Activated gamma-delta T cell treated with anti-CD3 and anti-CD28 coated beads, Interleukin-2, amount 50 U/mL, for 16 hours (primary cell): ENCODE results near the gene RGS1.
A peak's percentile ranks its signal among the peaks of the same experiment; 100 is the strongest.

Source experiments
- DNase-seq: peaks from one replicate; pipeline ENCODE4 v3.0.0-alpha.2; 2020; ENCODE audit warnings: low read depth

RGS1 gene

DNA sequence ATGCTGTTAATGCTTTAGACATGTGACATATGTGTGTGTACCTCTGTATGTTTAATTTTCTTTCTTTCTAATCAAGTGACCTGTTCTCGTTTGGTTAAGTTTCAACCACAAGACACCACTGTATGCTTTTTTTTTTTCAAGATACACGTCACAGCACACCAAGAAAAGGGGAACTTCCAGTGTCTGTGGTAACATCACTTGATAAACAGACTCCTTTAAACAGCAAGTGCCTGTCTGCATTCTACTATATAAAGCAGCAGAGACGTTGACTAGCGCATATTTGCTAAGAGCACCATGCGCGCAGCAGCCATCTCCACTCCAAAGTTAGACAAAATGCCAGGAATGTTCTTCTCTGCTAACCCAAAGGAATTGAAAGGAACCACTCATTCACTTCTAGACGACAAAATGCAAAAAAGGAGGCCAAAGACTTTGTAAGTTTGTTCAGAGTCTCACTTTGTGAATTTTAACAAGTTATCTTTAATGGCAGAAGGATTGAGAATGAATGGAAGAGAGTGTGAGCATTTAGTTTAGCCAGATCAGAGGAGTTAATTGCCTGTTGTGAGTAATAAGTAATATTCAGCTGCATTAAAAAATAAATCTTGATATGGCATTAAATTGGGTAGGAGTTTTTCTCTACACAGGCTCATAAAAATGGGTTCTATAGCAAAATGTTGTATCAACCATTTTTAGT, at the start of gene RGS1:
Gene RGS1 (plus strand): TSS at position 275 of the 691 bp plus-strand sequence. CDS start 20 bp downstream, at position 295.
- DNase-seq: peak; percentile 31

DNA sequence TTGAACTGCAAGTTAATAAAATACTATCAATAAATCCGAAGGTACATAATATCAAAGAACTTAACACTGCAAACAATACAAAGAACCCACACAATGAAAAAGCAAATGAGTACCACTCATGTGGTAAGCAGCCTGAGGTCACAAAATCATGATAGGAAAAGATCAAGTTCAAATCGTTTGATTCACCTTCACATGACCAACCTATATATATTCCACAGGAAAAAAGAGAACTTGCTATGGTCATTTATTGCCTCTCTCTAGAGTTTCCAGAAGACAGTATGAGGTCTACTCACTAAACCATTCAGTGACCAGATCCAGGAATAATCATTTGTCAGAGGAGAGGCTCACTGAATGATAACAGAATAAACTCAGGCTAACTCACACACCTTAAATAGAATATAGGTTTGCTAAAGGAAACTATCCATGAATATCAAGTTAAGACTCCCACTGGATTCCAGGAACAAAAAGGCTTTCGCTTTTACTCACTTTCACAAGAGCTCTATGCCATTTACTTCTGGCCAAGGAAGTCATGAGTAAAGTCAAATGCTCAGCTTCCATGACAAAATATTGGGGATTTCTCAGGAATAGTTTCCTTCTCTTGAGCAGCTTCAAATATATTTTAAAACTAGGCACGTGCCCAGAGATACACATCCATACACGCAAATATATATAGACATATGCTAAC, 48.3 kb upstream of the RGS1 start:
- DNase-seq: no peak

- no peak for DNase-seq
Measured at GRCh38 chr1:192527950-192528349, 47.6 kb upstream of the RGS1 start.

GRCh38 chr1:192529031-192529755, 46.4 kb upstream of the RGS1 start:
- DNase-seq: no peak

GRCh38 chr1:192529811-192530210, 45.8 kb upstream of the RGS1 start:
- no peak for DNase-seq

DNA sequence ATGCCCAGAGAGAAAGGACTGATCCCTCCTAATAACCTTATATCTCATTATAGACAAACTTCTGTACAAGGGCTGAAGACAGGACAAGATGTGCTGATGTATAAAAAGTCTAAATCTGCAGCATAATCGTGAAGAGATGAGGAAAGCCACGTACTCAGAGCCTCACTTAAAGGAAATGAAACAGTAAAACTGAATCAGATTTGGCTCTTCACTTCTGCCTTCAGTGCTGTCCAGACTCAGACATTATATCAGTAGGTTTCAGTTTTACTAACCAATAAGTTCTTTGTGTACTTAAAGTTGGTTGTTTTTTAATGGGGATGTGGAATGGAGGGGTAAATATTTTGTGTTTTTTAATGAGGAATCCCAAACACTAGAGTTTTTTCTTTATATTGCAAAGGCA, 45.3 kb upstream of the RGS1 start:
- DNase-seq: no peak

DNA sequence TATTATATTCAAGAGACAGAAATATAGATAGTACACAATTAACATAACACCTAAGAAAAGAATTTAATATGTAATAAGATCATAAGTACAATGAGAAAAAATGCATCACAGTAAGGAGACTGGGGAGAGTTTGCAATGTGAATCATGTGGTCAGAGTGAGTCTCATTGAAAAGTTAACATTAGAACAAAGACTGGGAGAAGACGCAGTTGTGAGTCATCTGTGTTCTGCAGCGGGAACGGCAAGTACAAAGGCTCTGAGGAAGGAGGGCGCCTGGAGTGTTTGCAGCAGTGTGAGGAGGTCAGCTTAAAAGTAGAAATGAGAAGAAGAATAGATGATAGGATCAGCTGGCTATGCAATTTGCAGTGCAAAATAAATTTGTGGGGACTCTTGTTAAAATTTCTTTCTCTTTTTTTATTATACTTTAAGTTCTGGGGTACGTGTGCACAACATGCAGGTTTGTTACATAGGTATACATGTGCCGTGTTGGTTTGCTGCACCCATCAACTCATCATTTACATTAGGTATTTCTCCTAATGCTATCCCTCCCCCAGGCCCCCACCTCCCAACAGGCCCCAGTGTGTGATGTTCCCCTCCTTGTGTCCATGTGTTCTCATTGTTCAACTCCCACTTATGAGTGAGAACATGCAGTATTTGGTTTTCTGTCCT, 44.4 kb upstream of the RGS1 start:
- DNase-seq: peak; percentile 15

DNA sequence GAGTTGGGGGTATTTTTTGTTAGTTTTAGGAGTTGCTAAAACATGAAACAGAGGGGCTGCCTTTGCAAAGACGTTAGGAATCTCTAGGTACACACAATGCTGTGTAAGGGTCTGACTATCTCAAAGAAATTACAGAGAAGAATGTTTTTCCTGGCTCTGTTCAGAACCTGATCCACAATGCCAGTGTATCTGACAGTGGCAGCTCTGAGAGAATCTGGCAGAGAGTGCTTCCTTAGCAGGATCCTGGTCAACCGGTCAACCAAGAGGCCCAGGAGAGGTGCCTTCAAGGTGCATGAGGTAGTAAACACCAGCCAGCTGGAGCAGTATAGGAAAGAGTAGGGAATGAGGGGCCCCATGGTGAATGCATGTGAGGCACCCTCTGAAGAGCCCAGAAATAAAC, 40.9 kb upstream of the RGS1 start:
- DNase-seq: no peak

- DNase-seq: no peak
Measured at GRCh38 chr1:192535916-192536664, 39.5 kb upstream of the RGS1 start.

- no peak for DNase-seq
Measured at GRCh38 chr1:192538407-192539296, 36.9 kb upstream of the RGS1 start.

GRCh38 chr1:192539297-192540092, 36.1 kb upstream of the RGS1 start:
- no peak for DNase-seq

DNA sequence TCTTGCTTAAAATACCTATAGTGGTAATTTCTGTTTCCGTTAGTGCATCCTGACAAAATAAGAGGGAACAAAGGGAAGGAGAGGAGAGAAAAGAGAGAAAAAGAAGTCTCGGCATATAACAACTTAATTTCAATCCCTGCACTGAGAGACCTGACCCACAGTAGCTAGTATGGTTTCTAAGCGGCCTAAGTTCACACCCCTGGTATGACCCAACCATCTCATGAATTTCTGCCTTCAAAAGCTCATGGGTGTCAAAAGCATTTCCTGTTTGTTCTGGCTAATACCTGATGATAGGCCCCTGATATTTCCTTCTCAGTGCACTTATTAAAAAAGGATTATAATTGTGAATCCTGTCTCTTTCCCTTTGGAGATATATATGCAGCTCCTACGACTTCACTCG, 32.1 kb upstream of the RGS1 start:
- DNase-seq: no peak

DNA sequence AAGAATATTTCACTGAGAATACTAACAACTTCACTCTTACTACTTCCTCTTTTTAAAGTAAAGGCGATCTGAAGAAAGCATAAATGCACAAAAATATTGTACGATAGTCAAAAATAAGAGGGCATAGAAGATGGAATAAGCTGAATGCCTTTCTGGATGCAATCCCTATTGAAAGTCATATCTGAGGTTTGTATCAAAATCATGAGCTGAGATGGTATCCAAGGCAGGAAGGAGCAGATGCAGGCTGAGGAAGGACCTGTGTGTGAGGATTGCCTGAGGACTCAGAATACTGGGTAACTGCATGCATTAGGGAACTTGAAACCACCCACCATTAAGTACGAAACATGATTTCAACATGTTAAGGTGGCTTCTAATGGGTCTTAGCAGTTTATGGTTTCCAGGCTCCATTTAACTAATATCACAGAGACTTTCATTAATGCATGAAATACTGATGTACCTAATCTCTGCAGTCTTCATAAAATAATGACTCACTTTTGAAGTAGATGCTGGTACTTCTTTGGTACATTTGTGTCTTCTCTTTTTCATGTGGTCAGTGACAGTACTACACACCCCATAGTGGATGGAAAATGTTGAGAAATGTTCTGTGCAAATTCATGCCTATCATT, 29.6 kb upstream of the RGS1 start:
- no peak for DNase-seq

- DNase-seq: no peak
Measured at GRCh38 chr1:192546596-192547190, 28.9 kb upstream of the RGS1 start.

- no peak for DNase-seq
Measured at GRCh38 chr1:192547501-192547900, 28.1 kb upstream of the RGS1 start.

GRCh38 chr1:192549937-192550336, 25.6 kb upstream of the RGS1 start:
- DNase-seq: no peak

DNA sequence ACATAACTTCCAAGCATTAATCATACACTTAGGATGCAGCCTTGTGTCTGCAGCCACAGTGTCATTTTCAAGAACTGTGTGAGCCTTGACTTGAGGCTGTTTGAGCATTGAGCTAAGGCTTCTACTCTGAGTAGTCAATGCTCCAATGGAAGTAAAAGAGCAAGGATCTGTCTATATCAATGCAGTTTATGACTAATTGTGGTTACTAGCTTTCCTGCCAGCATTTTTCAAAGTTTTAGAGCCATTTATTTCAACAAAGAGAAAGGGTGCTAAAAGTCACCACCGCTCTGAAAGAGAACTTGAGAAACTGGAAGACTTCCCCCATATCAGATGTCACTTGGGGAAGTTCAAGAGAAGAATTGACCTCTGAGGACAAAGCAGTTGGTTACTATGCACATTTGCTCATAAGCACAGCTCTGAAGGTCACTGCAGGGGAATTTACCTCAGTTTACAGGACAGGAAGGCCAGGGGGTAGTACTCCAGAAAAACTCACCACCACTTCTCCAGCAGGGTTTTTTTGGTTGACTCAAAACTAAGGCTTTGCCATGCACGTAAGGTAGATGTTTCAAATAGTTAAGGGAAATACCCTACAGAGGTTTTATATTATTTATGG, 24.5 kb upstream of the RGS1 start:
- no peak for DNase-seq

DNA sequence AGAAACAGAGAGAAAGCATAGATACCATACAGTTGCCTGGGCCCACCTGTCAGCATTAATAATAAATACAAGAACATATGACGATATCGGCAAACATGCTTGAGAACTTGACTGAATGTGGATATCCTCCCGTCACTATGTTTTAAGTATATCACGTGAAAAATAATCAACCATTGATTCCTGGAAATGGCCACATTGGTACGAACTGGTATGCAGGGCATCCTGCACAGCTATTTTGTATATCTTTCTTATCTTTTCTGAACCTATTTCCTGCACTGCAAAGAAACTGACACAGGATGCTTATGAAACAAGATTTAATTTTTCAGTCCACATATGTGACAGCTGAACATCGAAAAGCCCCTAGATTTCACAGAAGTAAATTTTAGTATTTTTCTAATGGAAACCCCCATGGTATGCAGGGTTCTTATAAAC, 22.8 kb upstream of the RGS1 start:
- no peak for DNase-seq

- DNase-seq: no peak
Measured at GRCh38 chr1:192553741-192554140, 21.8 kb upstream of the RGS1 start.
